Glomerular visceral epithelial cell (primary cell): ENCODE data around the gene KLF1.

Experiments
- DNase-seq: peaks from one replicate; pipeline ENCODE4 v3.0.0-alpha.2; 2016; ENCODE audit errors: extremely low spot score

The KLF1 gene

DNA sequence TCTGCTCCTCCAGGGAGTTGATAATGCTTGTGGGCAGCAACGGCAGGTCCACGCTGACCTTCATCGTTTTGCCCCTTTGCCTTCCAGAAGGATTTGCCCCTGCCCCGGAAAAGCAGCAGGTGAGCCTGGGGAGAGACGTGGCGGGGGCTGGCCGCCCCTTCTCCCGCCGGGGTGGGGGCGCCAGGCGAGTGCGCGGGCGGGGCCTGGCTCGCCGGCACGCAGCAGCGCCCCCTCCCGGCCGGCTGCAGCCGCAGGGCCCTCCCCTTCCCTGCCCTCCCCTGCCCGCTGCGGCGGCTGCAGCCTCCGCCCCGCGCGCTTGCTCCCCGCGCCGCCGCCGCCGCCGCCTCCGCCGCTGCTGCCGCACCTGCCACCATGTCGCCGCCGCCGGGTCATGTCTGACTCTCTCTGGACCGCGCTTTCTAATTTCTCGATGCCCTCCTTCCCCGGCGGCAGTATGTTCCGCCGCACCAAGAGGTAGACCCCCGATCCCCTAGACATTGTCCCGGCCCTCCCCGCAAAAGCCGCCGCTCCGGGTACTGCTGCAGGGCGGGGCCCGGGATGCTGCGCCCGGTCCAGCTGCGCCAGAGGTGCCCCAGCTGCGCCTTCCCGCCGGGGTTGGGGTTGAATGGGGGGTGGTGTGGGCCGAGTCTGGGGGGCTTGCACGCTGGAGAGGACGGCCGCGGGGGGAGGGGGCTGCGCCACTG is 48.7 kb downstream of the KLF1 start, which contains the start of gene MAST1:
Gene MAST1 (plus strand): TSS at position 334 of the 704 bp plus-strand sequence. CDS start 58 bp downstream, at position 392.
- DNase-seq, result peak; percentile 45

- DNase-seq, result no peak
Observed at GRCh38 chr19:12837225-12837624, 49.8 kb downstream of the KLF1 start.

GRCh38 chr19:12836529-12836863 is 50.5 kb downstream of the KLF1 start:
- no peak for DNase-seq

DNA sequence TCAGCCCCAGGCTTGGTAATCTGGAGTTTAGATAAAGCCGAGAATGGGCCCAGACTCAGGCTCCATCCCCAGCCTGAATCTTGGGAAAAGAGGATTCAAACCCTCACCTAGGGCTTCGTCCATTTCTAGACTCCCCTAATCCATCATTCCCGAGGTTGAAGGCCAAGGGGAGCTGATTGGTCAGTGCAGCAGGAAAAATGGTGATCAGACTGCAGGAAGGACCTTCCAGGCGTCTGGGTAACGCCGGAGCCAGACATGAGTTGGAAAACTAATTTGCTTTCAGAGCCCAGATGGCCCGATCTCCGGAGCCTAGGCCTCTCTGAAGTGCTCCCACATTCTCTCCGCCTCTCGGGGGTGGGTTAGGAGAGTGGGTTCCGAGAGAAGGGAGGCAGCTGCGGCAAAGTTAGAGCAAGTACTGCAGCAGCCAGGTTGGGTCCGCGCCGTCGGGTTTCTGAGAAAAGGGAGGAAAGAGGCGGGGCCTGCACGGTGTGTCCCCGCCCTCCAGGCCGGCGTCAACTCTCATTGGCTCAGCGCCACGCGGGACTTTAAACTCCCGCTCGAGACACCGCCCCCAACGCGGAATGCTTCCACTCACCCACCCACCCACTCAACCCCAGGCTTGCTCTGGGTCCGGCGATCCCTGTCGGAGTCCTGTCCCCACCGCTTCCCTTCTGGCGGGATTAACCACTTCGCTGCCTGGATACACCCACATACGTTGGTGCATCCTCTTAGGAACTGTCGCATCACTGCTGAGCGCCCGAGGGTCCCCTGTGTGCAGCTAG is 51.8 kb downstream of the KLF1 start:
- DNase-seq, result no peak

DNA sequence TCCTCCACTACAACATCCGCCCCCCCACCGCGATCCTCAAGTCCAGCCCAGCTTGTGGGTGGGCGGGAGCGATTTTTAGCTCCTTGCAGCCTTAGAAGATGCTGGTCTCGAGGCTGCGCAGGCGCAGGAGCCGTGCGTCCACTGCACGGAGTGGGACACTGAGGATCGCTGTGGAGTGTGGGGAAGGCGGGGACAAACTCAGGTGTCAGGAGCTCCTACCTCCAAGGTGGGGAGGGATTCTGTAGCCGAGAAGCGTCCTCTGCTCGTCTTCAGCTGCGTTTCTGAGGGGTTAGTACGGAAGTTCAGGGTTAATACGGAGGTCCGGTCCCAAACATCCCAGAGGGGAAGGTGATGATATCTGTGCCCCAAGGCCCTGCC is 52.4 kb downstream of the KLF1 start, which contains the start of gene RTBDN:
Gene RTBDN (minus strand): TSS at position 14 of the 378 bp plus-strand sequence. CDS start 4,600 bp downstream, outside the sequence.
- peak; percentile 28 for DNase-seq
